Right hindlimb (tissue), 1 donor: ENCODE measurements around the gene TMIE.
A peak's percentile ranks its signal among the peaks of the same experiment; 100 is the strongest.

Source experiments
- DNase-seq: peaks from one replicate; pipeline ENCODE4 v3.0.0-alpha.2; 2018

The TMIE gene, protein sequence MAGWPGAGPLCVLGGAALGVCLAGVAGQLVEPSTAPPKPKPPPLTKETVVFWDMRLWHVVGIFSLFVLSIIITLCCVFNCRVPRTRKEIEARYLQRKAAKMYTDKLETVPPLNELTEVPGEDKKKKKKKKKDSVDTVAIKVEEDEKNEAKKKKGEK

DNA sequence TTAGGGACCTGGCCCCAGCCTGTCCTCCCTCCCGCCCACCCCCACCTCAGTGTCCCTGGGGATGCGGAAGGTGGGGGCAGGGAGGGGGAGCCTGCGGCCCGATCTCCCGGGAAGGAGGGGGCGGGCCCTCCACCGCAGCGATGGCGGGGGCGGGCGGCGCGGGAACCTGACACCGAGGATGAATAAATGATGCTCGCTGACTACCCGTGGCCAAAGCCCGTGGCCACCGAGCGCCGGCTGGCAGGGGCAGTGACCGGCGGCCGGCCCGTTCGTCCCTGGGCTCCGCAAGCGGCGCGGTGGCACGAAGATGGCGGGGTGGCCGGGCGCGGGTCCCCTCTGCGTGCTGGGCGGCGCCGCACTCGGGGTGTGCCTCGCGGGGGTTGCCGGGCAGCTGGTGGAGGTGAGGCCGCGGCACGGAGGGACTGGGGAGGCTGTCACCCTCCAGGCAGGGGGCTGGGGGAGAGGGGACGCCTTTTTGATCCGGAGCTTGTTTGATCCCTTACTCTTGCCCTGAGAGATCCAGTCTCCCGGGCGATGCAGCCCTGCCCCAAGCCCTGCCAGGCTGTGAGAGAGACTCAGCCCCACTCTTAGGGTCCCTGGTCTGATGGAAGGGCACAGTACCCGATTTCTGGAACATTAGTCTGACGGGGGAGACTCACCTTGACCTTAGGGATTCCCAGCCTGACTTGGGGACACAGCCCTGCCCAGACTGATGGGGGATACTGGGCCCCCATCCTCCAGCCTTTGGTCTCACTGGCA, at the start of gene TMIE:
TMIE (plus strand) TSS at position 212 of the 759 bp plus-strand sequence; CDS start at position 308, 96 bp downstream.
- no peak for DNase-seq

DNA sequence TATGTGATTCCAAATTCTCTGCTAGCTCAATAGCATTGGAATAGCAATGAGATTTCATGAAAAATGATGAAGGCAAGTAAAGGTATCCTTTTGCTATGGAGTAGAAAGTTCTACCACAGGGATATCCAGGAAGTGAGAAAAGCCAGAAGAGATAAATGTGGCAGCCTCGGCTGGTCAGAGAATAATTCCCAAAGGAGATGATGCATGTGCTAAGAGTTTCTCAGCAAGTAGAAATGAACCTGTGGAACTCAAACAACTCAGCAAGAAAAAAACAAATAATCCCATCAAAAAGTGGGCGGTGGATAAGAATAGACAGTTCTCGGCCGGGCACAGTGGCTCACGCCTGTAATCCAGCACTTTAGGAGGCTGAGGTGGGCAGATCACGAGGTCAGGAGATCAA, 45.9 kb upstream of the TMIE start:
- no peak for DNase-seq

DNA sequence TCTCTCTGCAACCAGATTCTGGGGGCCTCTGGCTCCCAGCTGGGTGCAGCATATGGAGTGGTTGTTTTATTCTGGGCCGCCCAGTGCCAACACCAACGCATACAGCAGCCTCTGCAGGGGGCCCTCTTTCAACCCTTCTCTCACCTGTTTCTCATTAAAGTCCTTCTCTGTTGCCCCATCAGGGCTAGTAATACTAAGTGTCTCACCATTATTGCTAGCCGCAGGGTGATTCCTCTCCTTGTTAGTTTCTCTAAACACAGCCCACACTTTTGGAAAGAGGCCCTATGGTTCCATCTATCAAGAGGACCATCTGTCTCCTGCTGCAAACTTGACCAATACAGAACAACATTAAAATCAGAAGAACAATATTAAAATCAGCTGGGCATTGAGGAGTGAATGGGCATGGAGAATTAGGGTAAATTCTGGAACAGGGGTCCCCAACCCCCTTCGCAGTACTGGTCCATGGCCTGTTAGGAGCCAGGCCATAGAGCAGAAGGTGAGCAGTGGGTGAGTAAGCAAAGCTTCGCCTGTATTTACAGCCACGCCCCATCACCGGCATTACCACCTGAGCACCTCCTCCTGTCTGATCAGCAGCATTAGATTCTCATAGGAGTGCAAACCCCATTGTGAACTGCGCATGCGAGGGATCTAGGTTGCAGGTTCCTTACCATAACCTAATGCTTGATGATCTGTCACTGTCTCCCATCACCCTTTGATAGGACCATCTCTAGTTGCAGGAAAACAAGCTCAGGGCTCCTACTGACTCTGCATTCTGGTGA, 44.2 kb upstream of the TMIE start:
- no peak for DNase-seq

DNA sequence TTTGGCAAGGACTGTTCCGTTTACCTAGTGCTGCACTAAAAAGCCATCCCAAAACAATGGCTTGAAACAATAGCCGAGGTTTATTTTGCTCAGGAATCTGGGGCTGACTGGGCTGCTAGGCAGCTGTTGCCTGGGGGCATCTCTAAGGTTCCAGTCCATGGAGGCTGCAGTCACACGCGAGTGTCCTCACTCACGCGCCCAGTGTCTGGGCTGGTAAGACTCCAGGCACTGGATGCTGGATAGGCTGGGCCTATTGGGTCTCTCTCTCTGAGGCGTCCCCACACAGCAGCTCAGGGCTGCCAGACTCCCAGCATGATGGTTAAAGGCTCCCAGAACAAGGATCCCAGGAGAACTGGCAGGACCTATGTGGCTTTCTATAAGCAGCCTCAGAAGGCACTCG, 41.9 kb upstream of the TMIE start:
- DNase-seq: no peak

DNA sequence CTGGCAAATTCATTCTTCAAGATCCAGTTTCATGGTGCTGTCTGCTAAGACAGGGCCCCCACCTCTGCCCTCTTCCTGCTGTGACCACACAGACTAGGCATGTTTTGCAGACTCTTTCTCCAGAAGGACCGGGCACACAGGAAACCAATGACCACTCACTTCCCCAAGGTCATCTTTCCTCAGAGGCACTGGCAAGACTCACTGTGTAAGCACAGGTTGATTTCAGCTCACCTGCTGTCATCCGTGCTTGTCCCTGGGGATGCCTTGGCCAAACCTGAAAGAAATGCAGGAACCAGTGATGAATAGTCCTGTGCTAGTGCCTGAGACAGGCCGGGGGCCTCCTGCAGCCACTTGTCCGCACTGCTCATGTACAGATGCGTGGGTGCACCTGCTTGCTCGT, 41.2 kb upstream of the TMIE start:
- no peak for DNase-seq

DNA sequence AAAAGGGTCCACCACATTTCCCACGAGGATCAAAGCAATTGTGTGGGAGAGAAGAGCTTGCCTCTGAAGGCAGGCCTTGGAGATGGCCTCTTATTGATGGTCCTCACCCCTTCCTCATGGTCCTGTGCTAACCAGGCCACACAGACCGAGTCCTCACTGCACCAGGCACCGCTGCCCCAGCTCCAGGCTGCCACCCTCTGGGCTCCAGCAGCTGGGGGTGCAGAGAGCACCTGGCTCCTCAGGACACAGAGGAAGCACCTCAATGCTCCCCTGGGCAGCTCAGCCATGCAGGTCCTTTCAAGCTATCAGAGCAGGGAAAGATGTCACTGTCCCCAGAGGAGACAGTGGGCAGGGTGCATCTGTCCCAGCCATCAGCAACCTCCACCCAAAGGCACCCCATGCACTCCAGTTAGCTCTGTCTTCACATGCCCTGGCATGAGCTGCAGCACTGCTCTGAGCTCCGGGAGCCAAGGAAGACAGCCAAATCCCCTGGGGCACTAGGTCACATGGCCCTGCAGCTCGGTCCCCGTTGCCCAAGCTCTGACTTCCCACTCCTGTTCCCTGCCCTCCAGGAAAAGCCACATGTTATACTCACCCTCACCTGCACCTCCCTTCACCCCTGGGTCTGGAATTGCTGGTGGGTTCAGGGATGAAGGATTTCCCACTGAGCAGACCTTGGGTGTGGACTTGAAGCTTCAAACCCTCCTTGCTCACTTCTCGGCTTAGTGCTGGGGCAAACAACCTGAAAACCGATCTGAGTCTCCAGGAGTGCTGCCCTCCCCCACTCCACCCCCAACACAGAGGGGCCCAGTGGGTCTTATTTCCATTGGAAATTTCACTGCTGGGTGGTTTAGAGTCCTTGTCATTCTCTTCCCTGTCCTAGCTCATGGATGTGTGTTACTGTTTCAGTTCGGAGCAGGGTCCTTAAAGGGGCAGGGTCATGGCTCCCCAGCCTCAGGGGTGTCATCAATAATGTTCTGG, 40.4 kb upstream of the TMIE start:
- DNase-seq: no peak

DNA sequence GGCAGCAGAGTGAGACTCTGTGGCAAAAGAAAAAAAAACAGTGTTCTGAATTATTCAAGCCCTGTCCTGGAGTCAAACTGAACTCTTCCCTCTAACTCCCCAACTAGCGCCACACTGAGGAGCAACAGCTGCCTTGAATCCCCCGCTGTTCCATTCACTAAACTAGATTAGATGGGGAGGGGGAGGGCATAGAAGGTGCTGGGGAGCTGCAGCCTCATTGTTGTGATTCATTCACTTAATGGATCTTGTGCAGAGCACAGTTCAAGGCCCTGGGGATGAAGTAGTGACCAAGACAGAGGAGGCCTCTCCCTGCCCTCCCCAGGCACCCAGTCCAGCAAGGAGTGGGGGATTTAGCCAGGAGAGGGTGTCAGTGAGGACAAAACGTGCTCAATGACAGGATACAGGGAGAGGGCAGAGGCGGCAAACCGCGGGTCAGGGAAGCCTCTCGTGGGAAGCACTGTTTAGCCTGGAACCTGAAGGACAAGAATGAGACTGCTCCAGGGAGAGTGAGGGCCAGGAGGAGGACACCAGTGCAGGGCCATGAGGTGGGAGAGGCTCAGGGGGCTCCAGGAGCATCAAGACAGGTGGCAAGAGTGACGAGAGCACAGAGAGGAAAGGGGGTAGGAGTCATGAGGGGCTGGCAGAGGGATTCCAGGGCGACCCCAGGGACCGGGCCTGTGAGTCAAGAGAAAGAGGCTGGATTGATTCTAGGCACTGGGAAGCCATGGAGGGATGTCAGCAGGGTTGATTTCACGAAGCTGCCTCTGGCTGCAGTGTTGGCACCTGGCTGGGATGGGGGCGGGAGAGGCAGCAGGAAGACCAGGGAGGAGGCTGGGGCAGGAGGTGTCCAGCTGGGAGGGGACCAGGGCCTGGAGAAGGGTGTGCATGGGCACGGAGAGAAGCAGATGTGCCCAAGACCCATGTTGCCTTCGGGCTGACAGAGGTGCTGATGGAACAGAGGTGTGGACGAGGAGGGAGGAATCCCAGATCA, 39.1 kb upstream of the TMIE start:
- no peak for DNase-seq

DNA sequence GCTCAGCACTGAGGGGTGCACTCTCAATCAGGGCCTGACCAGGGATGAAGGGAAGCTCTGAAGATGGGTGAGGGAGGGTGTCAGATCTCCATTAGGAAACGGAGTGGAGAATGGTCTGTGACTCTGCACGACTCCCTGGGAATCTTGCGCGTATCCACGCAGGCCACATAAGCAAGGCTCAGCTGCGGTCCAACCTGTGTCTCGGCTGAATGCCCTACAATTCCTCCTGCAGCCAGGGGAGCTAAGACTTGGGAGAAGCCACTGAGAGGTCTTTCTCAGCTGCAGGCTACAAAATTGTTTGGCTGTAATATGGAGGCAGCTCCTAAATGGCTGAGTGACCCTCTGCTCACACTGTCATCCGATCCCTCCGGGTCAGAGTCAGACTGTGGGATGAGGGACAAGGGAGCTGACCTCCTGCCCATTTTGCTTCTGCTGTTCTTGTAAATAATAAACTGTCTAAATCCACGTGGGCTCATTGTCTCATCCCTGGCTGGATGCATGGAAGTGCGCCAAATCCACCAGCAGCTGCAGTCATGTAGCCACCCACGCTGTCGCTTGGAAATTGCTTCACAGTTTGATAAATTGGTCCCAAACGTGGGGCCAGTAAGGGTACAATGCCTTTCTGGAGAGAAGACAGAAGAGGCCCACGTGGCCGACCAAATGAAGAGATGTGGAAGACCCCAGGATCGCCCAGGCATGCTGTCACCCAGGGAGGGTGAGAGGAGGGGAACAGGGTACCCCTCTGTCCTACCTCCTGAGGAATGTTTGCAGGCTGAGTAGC, 38.2 kb upstream of the TMIE start:
- DNase-seq: peak; percentile 84

DNA sequence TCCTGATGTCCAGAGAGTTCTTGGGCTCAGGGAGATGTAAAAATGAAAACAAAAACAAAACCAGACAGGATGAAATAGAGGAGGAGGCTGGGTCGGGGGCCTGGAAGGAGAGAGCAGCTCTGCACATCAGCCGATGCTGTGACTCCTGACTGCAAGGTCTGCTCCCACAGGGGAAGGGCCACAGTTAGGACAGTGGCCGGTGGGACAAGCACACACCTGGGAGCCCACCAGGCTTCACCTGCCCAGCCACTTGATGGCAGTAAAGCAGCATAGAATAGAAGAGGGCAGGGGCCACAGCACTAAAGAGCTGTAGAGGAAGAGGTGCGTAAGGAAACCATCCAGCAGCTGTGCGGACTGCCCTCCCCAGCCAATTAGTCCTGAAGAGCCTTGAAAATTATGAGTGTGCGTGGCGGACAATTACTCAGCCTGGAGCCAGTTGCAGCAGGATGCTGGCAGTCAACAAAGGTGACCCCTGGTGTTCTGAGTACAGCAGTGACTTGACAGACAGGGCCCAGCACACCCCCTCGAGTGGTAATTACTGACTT, 37.5 kb upstream of the TMIE start:
- peak; percentile 42 for DNase-seq

DNA sequence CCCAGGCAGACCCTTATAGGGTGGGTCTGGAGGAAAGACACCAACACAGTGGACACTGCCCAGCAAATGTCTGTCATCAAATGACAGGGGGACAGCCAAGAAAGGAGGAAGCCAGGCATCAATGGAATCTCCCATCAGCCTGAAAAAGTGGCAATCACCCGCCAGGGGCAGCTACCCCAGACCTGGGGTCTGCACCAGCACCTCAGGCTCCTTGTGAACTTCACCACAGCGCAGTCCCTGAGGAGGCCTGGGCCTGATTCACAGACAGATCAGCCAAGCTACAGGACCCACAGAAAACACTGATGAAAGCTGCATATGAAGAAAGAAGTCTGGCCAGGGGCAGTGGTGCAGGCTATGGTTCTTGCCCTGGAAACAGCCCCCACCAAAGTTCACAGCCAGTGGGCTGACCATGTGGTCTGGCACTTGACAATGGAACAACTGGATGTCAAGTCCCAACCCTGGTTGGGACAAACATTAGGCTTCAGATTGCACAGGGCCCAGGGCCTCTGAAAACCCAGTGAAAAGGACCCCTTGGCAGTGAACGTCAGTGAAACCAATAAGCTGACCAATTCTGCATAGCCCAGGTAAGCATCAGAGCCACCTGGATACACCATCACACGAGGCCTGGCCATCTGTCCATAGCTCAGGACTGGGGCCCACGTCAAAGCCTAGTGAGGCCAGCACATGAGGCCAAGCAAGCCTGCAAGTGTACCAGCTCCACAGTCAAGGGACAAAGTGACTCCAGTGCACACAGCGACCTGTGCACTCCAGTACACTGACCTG, 36.8 kb upstream of the TMIE start:
- peak; percentile 14 for DNase-seq

DNA sequence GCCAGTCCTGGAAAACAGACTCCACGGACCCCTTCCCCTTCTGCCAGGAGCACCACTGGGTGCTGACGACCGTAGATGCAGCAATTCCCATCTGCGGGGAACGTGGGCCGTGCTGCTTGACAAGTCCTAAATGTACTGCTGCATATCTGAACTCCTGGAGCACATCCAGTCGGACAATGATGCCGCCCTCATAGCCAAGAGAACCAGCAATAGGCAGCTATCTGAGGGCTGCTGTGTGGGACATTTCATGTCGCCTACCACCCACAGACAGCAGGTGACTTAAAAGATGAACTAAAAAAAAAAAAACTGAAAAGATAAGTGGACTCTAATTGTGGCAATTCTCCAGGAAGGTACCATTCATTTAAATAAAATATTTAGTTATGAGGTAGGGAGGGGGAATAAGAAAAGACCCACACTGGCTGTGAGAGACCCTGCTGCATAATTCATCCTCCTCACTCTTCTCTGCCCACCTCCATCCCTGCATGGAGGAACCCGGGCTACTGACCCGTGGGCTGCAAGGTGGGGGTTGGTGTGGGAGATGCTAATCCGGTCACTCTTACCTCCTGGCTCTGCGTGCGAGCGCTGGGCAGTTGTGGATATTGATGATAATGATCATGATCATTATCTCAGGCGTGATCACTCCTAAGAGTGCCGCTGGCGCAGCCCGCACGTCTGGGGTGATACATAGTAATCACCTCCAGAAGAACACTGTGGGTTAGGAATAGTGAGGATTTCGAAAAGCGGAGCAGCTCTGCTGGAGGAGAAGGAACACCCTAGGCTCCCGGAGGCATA, 36.0 kb upstream of the TMIE start:
- no peak for DNase-seq

DNA sequence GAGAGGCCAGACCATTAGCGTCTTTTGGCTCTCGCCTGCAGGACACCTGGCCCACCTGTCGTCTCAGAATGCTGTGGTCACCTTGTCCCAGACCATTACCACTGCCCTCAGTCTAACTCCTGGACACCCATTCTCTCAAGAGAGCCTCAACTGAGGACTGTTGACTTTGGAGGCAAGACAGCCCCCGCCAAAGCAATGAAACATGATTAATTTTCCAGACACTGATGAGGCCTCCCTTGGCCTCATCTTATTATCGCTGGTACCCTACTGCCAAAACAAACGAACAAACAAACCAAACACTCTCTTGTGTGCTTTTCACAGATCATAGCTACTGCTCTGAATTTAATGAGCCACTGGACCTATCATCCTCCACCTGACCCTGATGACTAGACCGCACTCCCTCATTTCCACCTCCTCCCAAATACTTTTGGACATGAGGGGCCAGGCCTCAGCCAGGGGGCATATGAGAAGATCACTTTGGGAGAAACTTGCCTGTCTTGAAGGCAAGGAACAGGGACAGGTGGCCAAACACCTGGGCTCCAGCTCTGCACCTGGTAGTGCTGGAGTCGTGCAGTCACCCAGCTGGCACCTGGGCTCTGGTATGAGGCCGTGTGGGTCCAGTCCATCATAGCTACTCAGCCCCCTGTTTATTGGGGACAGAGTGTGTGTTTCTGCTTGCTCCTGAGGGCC, 35.3 kb upstream of the TMIE start:
- DNase-seq: peak; percentile 18

DNA sequence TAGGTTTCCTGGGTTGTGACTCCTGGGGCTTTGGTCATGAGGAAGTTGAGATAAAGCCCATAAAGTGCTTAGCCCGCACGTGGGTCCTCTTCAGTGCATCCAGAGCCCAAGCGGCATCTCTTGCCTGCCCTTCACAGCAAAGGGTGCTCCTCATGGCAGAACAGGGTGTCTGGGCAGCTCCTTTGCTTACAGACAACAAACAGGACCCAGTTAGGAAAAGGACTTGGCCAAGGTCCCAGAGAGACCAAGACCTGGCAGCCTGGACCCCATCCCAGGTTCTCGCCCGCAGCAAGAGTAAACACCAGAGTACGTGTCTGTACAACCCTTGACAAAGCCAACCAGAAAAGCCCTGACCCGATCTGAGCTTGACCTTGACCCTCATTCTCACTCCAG, 34.7 kb upstream of the TMIE start:
- DNase-seq: no peak

DNA sequence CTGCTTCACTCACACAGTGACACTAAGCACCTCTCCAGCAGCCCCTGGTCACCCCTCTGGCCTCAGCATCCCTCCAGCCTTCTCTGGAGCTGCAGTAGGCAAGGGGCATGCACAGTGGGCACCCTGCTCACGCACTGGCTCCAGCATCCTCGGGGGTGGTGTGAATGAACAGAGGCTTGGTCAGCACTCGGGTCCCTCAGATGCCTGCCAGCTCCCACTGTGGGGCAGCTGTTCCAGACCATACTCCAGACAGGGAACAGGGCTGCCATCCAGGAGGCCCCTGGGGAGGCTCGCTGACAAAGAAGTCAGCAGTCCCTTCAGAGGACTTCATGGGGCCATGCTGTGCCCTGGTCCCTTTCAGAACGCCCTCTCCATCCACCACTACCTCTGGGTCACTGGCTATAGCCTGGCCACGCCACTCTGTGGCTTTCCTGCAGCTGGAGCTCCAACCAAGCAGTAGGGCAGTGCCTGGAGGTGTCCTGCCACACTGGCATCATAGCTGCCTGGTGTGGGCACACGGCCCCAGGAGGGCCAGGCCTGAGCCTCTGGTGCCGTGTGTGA, 34.1 kb upstream of the TMIE start:
- DNase-seq: peak; percentile 10

DNA sequence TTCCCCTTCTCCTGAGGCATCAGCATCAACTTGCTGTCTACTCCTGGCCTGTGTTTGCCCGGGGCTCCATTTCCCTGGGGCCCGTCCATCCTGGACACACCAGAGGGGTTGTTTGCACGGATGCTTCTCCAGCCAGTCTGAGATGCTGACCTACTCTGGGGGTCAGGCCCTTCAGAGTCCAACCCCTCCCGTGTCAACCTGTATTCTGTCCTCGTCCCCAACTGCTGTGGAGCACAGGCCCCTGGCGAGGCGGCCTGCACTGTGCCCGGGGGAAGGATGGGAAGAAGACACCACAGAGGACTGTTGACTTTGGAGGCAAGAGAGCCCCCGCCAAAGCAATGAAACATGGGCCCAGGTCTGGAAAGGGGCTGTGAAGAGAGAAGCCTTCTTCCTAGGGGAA, 33.5 kb upstream of the TMIE start:
- no peak for DNase-seq

DNA sequence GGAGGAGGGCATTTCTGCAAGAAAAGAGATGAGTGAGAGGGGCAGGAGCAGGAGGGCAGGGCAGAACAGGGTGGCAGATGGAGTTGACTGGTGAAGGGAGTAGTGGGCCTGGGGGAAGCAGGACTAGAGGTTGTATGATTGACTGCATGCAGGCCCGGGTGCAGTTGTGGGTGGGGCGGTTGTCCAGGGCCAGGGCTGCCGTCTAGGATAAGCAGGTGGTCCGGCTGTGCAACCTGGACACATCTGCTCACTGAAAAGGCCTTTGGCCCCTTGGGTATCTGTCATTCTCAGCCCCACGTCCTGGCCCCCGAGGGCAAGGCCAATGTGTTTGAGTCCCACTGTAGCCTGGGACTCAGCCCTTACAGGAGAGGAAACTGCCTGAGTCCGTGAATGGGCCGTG, 33.1 kb upstream of the TMIE start:
- DNase-seq: peak; percentile 8

DNA sequence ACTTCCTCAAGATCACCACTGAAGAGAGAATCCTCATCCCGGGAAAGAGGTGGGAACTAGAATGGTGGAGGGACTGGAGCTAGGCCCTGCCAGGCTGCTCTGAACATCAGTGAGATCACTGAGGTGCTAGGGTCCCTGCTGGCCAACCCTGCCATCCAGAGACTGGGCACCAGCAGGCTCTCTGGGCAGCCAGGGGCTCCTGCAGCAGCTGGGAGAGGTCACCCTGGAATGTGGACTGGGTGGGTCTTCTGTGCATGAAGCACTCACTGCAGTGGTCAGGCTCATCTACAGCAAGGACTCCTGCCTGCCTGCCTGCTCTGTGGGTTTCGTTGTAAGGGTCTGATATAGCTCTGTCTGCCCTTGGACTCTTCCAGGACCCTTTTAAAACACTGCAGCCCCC, 32.6 kb upstream of the TMIE start:
- no peak for DNase-seq
